AG09319 (cell line): ENCODE measurements around the gene KIAA0930.

Experiments used
- DNase-seq: peaks from one replicate; pipeline ENCODE4 v3.0.0-alpha.2; 2010; ENCODE audit warnings: low read depth; ENCODE audit errors: extremely low read depth
- CTCF ChIP-seq: IDR thresholded peaks from 2 replicates; pipeline ENCODE4 v1.5.1; 2011; ENCODE audit warnings: low read depth, mild to moderate bottlenecking, inconsistent platforms, low read length, moderate library complexity

Gene KIAA0930

GRCh38 chr22:45240810-45241631, at the start of gene KIAA0930:
Gene KIAA0930, minus strand, starts transcription at chr22:45240894. Its CDS starts 191 bp downstream, at chr22:45240703.
- peak; percentile 25 for DNase-seq
- no peak for TF ChIP-seq CTCF

GRCh38 chr22:45286854-45287551, 46.3 kb upstream of the KIAA0930 start:
- no peak for DNase-seq

GRCh38 chr22:45285263-45286058, 44.8 kb upstream of the KIAA0930 start:
- no peak for TF ChIP-seq CTCF
- DNase-seq, result no peak

More at GRCh38 chr22:45286854-45287551, 46.3 kb upstream of the KIAA0930 start:
- no peak for TF ChIP-seq CTCF

GRCh38 chr22:45284705-45285262, 44.1 kb upstream of the KIAA0930 start, which contains the start of gene UPK3A:
Gene UPK3A, plus strand, starts transcription at chr22:45284949. Its CDS starts 65 bp downstream, at chr22:45285014.
- DNase-seq, result no peak
- TF ChIP-seq CTCF, result no peak

- DNase-seq, result no peak
- TF ChIP-seq CTCF, result no peak
Observed at GRCh38 chr22:45281010-45281409, 40.3 kb upstream of the KIAA0930 start.

GRCh38 chr22:45280587-45280980, 39.9 kb upstream of the KIAA0930 start:
- no peak for TF ChIP-seq CTCF
- no peak for DNase-seq
